Measurements from ENCODE around the gene PCED1B. TPM values are rescaled to one million over a fixed set of nuclear protein-coding genes. Genes with fewer than 3 reads are reported as not detected.

The PCED1B gene, protein sequence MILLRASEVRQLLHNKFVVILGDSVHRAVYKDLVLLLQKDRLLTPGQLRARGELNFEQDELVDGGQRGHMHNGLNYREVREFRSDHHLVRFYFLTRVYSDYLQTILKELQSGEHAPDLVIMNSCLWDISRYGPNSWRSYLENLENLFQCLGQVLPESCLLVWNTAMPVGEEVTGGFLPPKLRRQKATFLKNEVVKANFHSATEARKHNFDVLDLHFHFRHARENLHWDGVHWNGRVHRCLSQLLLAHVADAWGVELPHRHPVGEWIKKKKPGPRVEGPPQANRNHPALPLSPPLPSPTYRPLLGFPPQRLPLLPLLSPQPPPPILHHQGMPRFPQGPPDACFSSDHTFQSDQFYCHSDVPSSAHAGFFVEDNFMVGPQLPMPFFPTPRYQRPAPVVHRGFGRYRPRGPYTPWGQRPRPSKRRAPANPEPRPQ
- total RNA-seq (0.80 and 2.1 TPM in 2 replicates), polyA plus RNA-seq (0.45 and 0.92 TPM in 2 replicates)

GRCh38 chr12:47079468-47079980 lies at the start of gene PCED1B, which contains the start of gene AMIGO2:
PCED1B (plus strand) TSS chr12:47079621; CDS start chr12:47235064, 155,443 bp downstream.
AMIGO2 (minus strand) TSS chr12:47079959; CDS start chr12:47079002, 957 bp downstream.
- Histone ChIP-seq H3K4me3 (peak within 1 kb of the TSS; percentile 36), H3K36me3 (no peaks in the 10 kb centered on the region), H3K27me3 (no peaks in the 10 kb centered on the region), H3K4me1 (ENCODE audit: low read depth) (no peaks in the 10 kb centered on the region), H3K9me3 (ENCODE audit: low read depth) (no peaks in the 10 kb centered on the region), H3K27ac (no peak within 1 kb of the TSS)
- peak; percentile 80 to 86 for DNase-seq (ENCODE audit: low read depth in 1 of 2, low spot score in 1 of 2)
- TF ChIP-seq CTCF (IDR thresholded peaks at IDR 0.05; ENCODE audit: low read depth, low read length) = peak; percentile 60

DNA sequence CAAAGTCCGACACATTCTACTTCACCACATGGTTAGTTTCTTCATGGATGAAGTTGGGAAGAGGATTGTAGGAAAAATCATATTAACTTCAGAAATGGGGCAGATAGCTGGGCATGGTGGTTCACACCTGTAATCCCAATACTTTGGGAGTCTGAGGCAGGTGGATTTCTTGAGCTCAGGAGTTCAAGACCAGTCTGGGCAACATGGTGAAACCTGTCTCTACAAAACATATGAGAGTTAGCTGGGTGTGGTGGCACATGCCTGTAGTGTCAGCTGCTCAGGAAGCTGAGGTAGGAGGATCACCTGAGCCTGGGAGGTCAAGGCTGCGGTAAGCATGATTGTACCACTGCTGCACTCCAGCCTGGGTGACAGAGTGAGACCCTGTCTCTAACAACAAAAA lies 49.5 kb upstream of the PCED1B start:
- Histone ChIP-seq H3K9me3 (ENCODE audit: low read depth) (no peaks in the 10 kb centered on the region), H3K4me1 (ENCODE audit: low read depth) (no peaks in the 10 kb centered on the region), H3K36me3 (no peaks in the 10 kb centered on the region), H3K4me3 (no peak overlapping the region), H3K27me3 (no peaks in the 10 kb centered on the region), H3K27ac (no peak overlapping the region)
- no peak for TF ChIP-seq CTCF (IDR thresholded peaks at IDR 0.05; ENCODE audit: low read depth, low read length)
- no peak for DNase-seq (ENCODE audit: low read depth in 1 of 2, low spot score in 1 of 2)

- Histone ChIP-seq H3K4me3 (no peak overlapping the region), H3K36me3 (no peaks in the 10 kb centered on the region), H3K9me3 (ENCODE audit: low read depth) (no peaks in the 10 kb centered on the region), H3K4me1 (ENCODE audit: low read depth) (no peaks in the 10 kb centered on the region), H3K27ac (no peak overlapping the region), H3K27me3 (no peaks in the 10 kb centered on the region)
- TF ChIP-seq CTCF (IDR thresholded peaks at IDR 0.05; ENCODE audit: low read depth, low read length) = peak; percentile 53
- peak; percentile 61 to 84 for DNase-seq (ENCODE audit: low read depth in 1 of 2, low spot score in 1 of 2)
Observed at GRCh38 chr12:47032644-47033043, 46.8 kb upstream of the PCED1B start.

GRCh38 chr12:47033081-47033480 lies 46.3 kb upstream of the PCED1B start:
- TF ChIP-seq CTCF (IDR thresholded peaks at IDR 0.05; ENCODE audit: low read depth, low read length) = no peak
- H3K4me1 ChIP-seq (ENCODE audit: low read depth) = no peaks in the 10 kb centered on the region
- DNase-seq (ENCODE audit: low read depth in 1 of 2, low spot score in 1 of 2) = peak in 1 of 2 donors; percentile 69
- H3K27ac ChIP-seq = no peak overlapping the region
- no peaks in the 10 kb centered on the region for H3K27me3 ChIP-seq
- no peaks in the 10 kb centered on the region for H3K36me3 ChIP-seq
- no peak overlapping the region for H3K4me3 ChIP-seq
- H3K9me3 ChIP-seq (ENCODE audit: low read depth) = no peaks in the 10 kb centered on the region

GRCh38 chr12:47033789-47034555 lies 45.4 kb upstream of the PCED1B start:
- DNase-seq (ENCODE audit: low read depth in 1 of 2, low spot score in 1 of 2) = peak in 1 of 2 donors; percentile 60
- Histone ChIP-seq H3K27ac (no peak overlapping the region), H3K4me1 (ENCODE audit: low read depth) (no peaks in the 10 kb centered on the region), H3K9me3 (ENCODE audit: low read depth) (no peaks in the 10 kb centered on the region), H3K27me3 (no peaks in the 10 kb centered on the region), H3K36me3 (no peaks in the 10 kb centered on the region), H3K4me3 (no peak overlapping the region)
- TF ChIP-seq CTCF (IDR thresholded peaks at IDR 0.05; ENCODE audit: low read depth, low read length) = no peak

Data from cardiac muscle cell (in vitro differentiated cells and primary cell).